ENCODE measurements around the gene RPIA. TPM values are rescaled to one million over a fixed set of nuclear protein-coding genes. Genes with fewer than 3 reads are reported as not detected.

RPIA gene
- total and polyA plus RNA-seq, 4 donors, result 7.3 to 10.3 (median 8.8) TPM

DNA sequence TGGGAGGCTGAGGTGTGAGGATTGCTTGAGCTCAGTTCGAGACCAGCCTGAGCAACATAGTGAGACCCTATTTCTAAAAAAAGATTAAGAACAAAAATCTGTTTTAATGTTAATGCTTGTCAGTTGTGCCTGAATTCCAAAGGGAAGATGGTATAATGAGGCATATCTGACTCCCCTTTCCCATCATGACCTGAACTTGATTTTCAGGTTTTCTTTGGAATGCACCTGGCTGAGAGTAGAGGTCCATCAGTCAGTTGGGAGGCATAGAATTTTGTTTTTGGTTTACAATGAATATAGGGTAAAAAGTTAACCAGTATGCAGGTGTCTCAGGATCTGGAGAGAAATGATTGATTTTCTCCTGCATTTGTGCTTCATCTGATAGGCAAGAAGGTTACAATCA lies 20.4 kb downstream of the RPIA start:
- no peaks in the 10 kb centered on the region for H3K4me1 ChIP-seq (ENCODE audit: control insufficient read depth in 1 of 2, insufficient read depth in 2 of 2, low read length in 2 of 2)
- no peak for ATAC-seq (ENCODE audit: low FRiP score)

DNA sequence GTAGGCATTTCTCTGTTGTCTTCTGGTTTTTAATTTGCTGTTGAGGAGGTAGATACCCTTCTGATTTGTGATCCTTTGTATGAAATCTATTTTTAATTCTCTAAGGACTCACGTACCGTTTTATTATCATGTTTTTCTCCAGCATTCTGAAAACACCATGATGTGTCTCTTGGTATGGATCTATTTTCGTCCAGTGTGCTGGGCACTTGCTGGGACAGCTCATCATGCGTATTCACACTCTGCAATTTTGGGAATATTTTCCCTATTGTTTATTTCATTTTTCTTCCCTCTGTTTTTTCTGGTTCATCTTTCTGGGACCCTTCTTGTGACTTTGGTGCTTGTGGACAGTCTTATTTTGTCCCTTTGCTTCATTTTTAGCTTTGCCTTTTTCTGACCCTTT lies 21.9 kb downstream of the RPIA start:
- H3K27me3 ChIP-seq (ENCODE audit: control insufficient read depth in 1 of 2, insufficient read depth in 2 of 2, low read length in 1 of 2), result no peaks in the 10 kb centered on the region
- no peaks in the 10 kb centered on the region for H3K36me3 ChIP-seq (ENCODE audit: control insufficient read depth in 1 of 2, insufficient read depth in 2 of 2, low read length in 1 of 2)
- H3K27ac ChIP-seq (ENCODE audit: low read depth in 1 of 2, low read length in 2 of 2), result no peak overlapping the region
- no peaks in the 10 kb centered on the region for H3K9me3 ChIP-seq (ENCODE audit: control insufficient read depth, low read length)
- ATAC-seq (ENCODE audit: low FRiP score), result no peak
- 87 to 89% methylated on average over 4 of the region's 4 CpGs for whole genome bisulfite sequencing, 2 donors
- intact Hi-C loops (cut with DNase I), result no loop called here
- no peaks in the 10 kb centered on the region for H3K4me1 ChIP-seq (ENCODE audit: control insufficient read depth in 1 of 2, insufficient read depth in 2 of 2, low read length in 2 of 2)
- H3K4me3 ChIP-seq (ENCODE audit: low read length in 2 of 2), result no peak overlapping the region
- DNase-seq, result no peak

More for the DNA sequence above, 20.4 kb downstream of the RPIA start:
- no peaks in the 10 kb centered on the region for H3K36me3 ChIP-seq (ENCODE audit: control insufficient read depth in 1 of 2, insufficient read depth in 2 of 2, low read length in 1 of 2)
- no peak overlapping the region for H3K27ac ChIP-seq (ENCODE audit: low read depth in 1 of 2, low read length in 2 of 2)
- no peaks in the 10 kb centered on the region for H3K9me3 ChIP-seq (ENCODE audit: control insufficient read depth, low read length)
- intact Hi-C loops (cut with DNase I), result no loop called here
- H3K27me3 ChIP-seq (ENCODE audit: control insufficient read depth in 1 of 2, insufficient read depth in 2 of 2, low read length in 1 of 2), result no peaks in the 10 kb centered on the region
- no peak overlapping the region for H3K4me3 ChIP-seq (ENCODE audit: low read length in 2 of 2)
- no peak for DNase-seq
- WGBS, 2 donors, result 92 to 93% methylated on average over 1 of the region's 1 CpG

DNA sequence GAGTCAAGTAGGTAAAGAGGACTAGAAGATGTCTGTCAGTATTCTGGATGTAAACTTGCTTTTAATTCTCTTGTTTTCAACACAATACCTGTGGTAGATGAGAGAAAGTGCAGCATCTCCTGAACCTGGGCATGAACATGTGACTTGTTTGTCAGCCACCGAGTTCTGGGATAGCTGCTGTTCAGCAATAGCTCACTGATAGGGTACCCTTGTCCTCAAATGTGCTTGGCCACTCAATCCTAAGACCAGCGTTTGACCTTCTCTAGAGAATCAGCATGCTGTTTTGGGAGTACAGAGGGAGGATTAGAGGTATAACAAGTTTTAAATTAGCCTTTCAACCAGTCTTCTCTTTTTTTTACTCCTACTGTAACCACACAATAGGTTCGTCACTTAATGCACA lies 23.2 kb downstream of the RPIA start:
- no peak for DNase-seq
- intact Hi-C loops (cut with DNase I), result no loop called here
- WGBS, 2 donors, result 97% methylated on average over 3 of the region's 3 CpGs

DNA sequence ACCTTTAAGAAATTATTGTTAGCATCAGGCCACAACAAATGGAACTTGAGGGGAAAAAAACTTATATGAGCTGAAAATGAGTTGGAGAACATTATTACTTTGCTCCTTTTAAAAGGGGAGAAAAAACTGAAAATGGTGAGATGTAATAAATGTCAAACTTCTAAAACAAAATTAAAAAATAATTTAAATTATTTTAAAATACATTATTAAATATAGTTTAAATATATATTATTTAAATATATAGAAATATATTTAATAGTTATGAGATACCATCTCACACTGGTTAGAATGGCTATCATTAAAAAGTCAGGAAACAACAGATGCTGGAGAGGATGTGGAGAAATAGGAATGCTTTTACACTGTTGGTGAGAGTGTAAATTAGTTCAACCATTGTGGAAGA lies 28.9 kb downstream of the RPIA start:
- Histone ChIP-seq H3K27ac (ENCODE audit: low read depth in 1 of 2, low read length in 2 of 2) (no peak overlapping the region), H3K27me3 (ENCODE audit: control insufficient read depth in 1 of 2, insufficient read depth in 2 of 2, low read length in 1 of 2) (no peaks in the 10 kb centered on the region), H3K36me3 (ENCODE audit: control insufficient read depth in 1 of 2, insufficient read depth in 2 of 2, low read length in 1 of 2) (no peaks in the 10 kb centered on the region), H3K9me3 (ENCODE audit: control insufficient read depth, low read length) (no peaks in the 10 kb centered on the region), H3K4me1 (ENCODE audit: control insufficient read depth in 1 of 2, insufficient read depth in 2 of 2, low read length in 2 of 2) (no peaks in the 10 kb centered on the region), H3K4me3 (ENCODE audit: low read length in 2 of 2) (no peak overlapping the region)
- no peak for DNase-seq
- no peak for ATAC-seq (ENCODE audit: low FRiP score)
- intact Hi-C loops (cut with DNase I), result no loop called here

More for the DNA sequence above, 23.2 kb downstream of the RPIA start:
- Histone ChIP-seq H3K9me3 (ENCODE audit: control insufficient read depth, low read length) (no peaks in the 10 kb centered on the region), H3K27me3 (ENCODE audit: control insufficient read depth in 1 of 2, insufficient read depth in 2 of 2, low read length in 1 of 2) (no peaks in the 10 kb centered on the region), H3K27ac (ENCODE audit: low read depth in 1 of 2, low read length in 2 of 2) (no peak overlapping the region), H3K4me1 (ENCODE audit: control insufficient read depth in 1 of 2, insufficient read depth in 2 of 2, low read length in 2 of 2) (no peaks in the 10 kb centered on the region), H3K4me3 (ENCODE audit: low read length in 2 of 2) (no peak overlapping the region), H3K36me3 (ENCODE audit: control insufficient read depth in 1 of 2, insufficient read depth in 2 of 2, low read length in 1 of 2) (no peaks in the 10 kb centered on the region)
- no peak for ATAC-seq (ENCODE audit: low FRiP score)

DNA sequence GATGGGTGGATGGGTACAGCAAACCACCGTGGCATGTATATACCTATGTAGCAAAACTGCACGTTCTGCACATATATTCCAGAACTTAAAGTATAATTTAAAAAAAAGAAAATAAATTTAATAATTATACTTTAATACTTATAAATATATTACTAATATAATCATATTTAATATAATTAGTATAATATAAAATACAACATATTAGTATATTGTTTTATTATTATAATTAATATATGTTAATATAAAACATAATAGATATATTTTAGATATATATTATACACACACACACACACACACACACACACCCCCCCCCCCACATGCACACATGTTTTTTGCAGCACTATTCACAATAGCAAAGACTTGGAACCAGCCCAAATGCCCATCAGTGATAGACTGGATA lies 29.8 kb downstream of the RPIA start:
- Histone ChIP-seq H3K4me3 (ENCODE audit: low read length in 2 of 2) (no peak overlapping the region), H3K27ac (ENCODE audit: low read depth in 1 of 2, low read length in 2 of 2) (no peak overlapping the region), H3K36me3 (ENCODE audit: control insufficient read depth in 1 of 2, insufficient read depth in 2 of 2, low read length in 1 of 2) (no peaks in the 10 kb centered on the region), H3K9me3 (ENCODE audit: control insufficient read depth, low read length) (no peaks in the 10 kb centered on the region), H3K4me1 (ENCODE audit: control insufficient read depth in 1 of 2, insufficient read depth in 2 of 2, low read length in 2 of 2) (no peaks in the 10 kb centered on the region), H3K27me3 (ENCODE audit: control insufficient read depth in 1 of 2, insufficient read depth in 2 of 2, low read length in 1 of 2) (no peaks in the 10 kb centered on the region)
- intact Hi-C loops (cut with DNase I), result no loop called here
- WGBS, 2 donors, result 95 to 97% methylated on average over 2 of the region's 2 CpGs
- ATAC-seq (ENCODE audit: low FRiP score) (no peak), DNase-seq (no peak)

DNA sequence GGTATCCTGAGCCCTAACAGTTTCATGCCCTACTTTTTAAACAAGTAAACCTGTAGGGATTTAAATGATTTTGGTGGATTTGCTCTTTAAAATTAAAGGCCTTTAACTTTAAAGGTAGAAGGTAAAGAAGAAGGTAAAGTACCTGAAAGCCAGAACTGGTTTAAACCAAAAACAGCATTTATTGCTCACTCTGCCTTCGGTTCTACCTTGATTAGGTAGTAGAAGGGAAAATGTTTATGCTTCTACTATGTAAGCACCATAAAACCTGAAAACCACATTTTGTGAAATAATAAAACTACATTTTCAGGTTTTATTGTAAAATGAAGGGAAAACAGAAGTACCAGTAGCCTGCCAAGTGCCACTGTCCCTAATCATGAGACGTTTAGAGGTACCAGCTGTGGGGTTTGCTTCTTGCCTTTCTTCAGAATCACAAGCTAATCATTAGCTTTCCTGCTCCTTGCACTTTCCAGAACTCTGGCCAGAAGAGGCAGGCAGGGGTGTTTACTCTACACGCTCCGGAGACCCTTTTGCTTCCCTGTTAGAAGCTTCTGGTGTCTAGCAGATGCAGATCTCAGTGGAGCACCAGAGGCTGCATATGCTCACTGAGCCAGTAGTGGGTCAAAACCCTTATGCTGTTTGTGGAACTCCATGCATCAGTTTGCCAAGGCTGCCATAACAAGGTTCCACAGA lies 33.3 kb downstream of the RPIA start:
- H3K27me3 ChIP-seq (ENCODE audit: control insufficient read depth in 1 of 2, insufficient read depth in 2 of 2, low read length in 1 of 2), result no peaks in the 10 kb centered on the region
- no peak for ATAC-seq (ENCODE audit: low FRiP score)
- H3K36me3 ChIP-seq (ENCODE audit: control insufficient read depth in 1 of 2, insufficient read depth in 2 of 2, low read length in 1 of 2), result no peaks in the 10 kb centered on the region
- no peak overlapping the region for H3K4me3 ChIP-seq (ENCODE audit: low read length in 2 of 2)
- WGBS, 2 donors, result 86 to 91% methylated on average over 4 of the region's 4 CpGs
- no peaks in the 10 kb centered on the region for H3K4me1 ChIP-seq (ENCODE audit: control insufficient read depth in 1 of 2, insufficient read depth in 2 of 2, low read length in 2 of 2)
- intact Hi-C loops (cut with DNase I), result no loop called here
- DNase-seq, result no peak
- no peaks in the 10 kb centered on the region for H3K9me3 ChIP-seq (ENCODE audit: control insufficient read depth, low read length)
- H3K27ac ChIP-seq (ENCODE audit: low read depth in 1 of 2, low read length in 2 of 2), result no peak overlapping the region

DNA sequence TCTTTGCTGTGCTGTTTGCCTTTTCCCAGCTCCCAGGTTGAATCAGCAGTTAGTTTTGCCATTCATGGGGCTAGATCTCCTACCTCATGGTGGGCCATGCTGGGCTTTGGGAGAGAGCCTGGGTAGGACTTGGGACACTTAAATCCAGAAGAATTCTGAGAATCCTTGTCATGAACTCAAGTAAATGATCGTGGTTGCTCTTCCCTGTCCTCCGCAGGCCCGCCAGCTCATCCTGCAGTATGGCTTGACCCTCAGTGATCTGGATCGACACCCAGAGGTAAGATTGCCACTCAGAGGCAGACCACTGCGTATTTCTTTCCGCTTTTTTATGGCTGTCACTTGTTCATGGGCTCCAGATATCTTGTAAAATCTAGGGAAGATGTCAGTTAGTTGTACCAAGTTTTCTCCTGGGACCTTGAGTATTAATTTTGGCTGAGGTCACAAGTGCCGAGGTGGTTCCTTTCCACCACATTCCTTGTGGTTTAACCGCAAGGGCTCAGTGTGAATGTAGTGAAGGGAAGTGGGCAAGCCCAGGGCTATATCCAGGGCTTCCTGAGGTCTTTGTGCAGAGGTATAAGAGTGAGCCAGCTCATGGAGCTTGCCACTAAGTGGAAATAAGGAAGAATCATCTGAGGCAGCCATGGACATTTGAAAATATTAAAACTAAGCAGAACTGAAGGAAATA lies 37.7 kb downstream of the RPIA start:
- Histone ChIP-seq H3K27me3 (ENCODE audit: control insufficient read depth in 1 of 2, insufficient read depth in 2 of 2, low read length in 1 of 2) (no peaks in the 10 kb centered on the region), H3K9me3 (ENCODE audit: control insufficient read depth, low read length) (no peaks in the 10 kb centered on the region), H3K36me3 (ENCODE audit: control insufficient read depth in 1 of 2, insufficient read depth in 2 of 2, low read length in 1 of 2) (no peaks in the 10 kb centered on the region), H3K27ac (ENCODE audit: low read depth in 1 of 2, low read length in 2 of 2) (no peak overlapping the region), H3K4me1 (ENCODE audit: control insufficient read depth in 1 of 2, insufficient read depth in 2 of 2, low read length in 2 of 2) (no peaks in the 10 kb centered on the region), H3K4me3 (ENCODE audit: low read length in 2 of 2) (no peak overlapping the region)
- ATAC-seq (ENCODE audit: low FRiP score) (no peak), DNase-seq (no peak)
- intact Hi-C loops (cut with DNase I), result no loop called here
- WGBS, 2 donors, result 89 to 90% methylated on average over 8 of the region's 8 CpGs

DNA sequence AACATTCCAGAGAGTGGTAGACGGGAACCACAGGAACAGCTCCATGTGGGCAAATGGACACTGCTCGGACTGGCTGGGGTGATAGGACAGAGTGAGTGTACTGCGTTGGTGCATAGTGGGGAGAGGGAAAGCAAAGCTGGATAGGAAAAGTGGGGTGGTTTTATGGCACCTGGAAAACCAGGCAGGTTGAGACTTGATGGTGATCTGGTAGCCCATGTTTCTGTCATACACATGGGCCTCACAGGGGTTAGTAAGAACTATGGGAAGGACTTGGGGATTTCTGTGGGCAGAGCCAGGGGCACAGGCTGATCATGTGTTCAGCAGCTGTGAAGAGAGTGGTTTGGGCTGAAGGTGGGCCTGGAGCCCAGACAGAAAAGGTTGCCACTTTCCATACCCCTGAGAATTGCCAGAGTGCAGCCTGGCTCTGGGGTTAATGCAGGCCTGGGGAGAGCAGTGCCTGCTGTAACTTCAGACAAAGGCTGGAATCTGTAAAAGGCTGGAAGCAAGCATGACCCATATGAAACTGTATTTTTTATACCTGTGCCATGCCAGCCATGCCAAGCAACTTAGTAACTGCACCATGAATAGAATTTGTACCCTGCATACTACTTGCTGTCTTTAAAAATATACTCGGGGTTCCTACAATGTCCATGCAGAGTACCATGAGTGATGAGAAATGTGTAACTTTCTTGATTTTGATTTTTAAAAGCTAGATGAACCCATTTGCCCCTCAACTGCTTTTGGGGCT lies 41.9 kb downstream of the RPIA start:
- no peaks in the 10 kb centered on the region for H3K9me3 ChIP-seq (ENCODE audit: control insufficient read depth, low read length)
- no peak overlapping the region for H3K27ac ChIP-seq (ENCODE audit: low read depth in 1 of 2, low read length in 2 of 2)
- WGBS, 2 donors, result 76 to 84% methylated on average over 4 of the region's 4 CpGs
- no peaks in the 10 kb centered on the region for H3K4me1 ChIP-seq (ENCODE audit: control insufficient read depth in 1 of 2, insufficient read depth in 2 of 2, low read length in 2 of 2)
- intact Hi-C loops (cut with DNase I), result no loop called here
- ATAC-seq (ENCODE audit: low FRiP score) (no peak), DNase-seq (no peak)
- H3K4me3 ChIP-seq (ENCODE audit: low read length in 2 of 2), result no peak overlapping the region
- no peaks in the 10 kb centered on the region for H3K27me3 ChIP-seq (ENCODE audit: control insufficient read depth in 1 of 2, insufficient read depth in 2 of 2, low read length in 1 of 2)
- H3K36me3 ChIP-seq (ENCODE audit: control insufficient read depth in 1 of 2, insufficient read depth in 2 of 2, low read length in 1 of 2), result peaks cover 0 to 5% of the 10 kb centered on the region in 2 donors
